ENCODE results near the gene MMP12. TPM values are rescaled to one million over a fixed set of nuclear protein-coding genes. Genes with fewer than 3 reads are reported as not detected.
"Not testable (repeated sequence)": the region's sequence is repeated elsewhere in the genome, so short reads cannot be mapped to it uniquely, and the experiment has no call there.

The MMP12 gene
- total RNA-seq, 4 donors from 2014 or later = not detected

GRCh38 chr11:102878595-102878994, 3.8 kb upstream of the MMP12 start:
- no peaks in the 10 kb centered on the region for H3K4me1 ChIP-seq
- TF ChIP-seq CTCF (IDR thresholded peaks at IDR 0.05) = no peak
- TF ChIP-seq POLR2AphosphoS5 (IDR thresholded peaks at IDR 0.05) = no peak
- TF ChIP-seq POLR2A (IDR thresholded peaks at IDR 0.05) = no peak
- TF ChIP-seq EP300 (IDR thresholded peaks at IDR 0.05) = no peak
- H3K27ac ChIP-seq = no peak overlapping the region
- no peak for ATAC-seq
- no peaks in the 10 kb centered on the region for H3K9me3 ChIP-seq
- WGBS, 2 donors (ENCODE audit: low coverage in 1 of 2) = 89% methylated on average over 1 of the region's 2 CpGs; no CpG with 5 or more reads in 1 of the 2 donors
- no peaks in the 10 kb centered on the region for H3K27me3 ChIP-seq
- no peak overlapping the region for H3K4me3 ChIP-seq
- no peaks in the 10 kb centered on the region for H3K36me3 ChIP-seq

GRCh38 chr11:102869354-102869964, 5.3 kb downstream of the MMP12 start:
- H3K27ac ChIP-seq, H3K4me1 ChIP-seq, H3K9me3 ChIP-seq, H3K27me3 ChIP-seq, ATAC-seq, H3K4me3 ChIP-seq, H3K36me3 ChIP-seq: not testable (repeated sequence)
- 90 to 95% methylated on average over 3 to 4 of the region's 8 CpGs for WGBS, 2 donors (ENCODE audit: low coverage in 1 of 2)

GRCh38 chr11:102868339-102868738, 6.4 kb downstream of the MMP12 start:
- no peak for TF ChIP-seq POLR2AphosphoS5 (IDR thresholded peaks at IDR 0.05)
- no peak for TF ChIP-seq CTCF (IDR thresholded peaks at IDR 0.05)
- no peak for TF ChIP-seq POLR2A (IDR thresholded peaks at IDR 0.05)
- no peak for TF ChIP-seq EP300 (IDR thresholded peaks at IDR 0.05)
- Histone ChIP-seq H3K36me3 (no peaks in the 10 kb centered on the region), H3K9me3 (no peaks in the 10 kb centered on the region), H3K27ac (no peak overlapping the region), H3K4me3 (no peak overlapping the region), H3K4me1 (peaks cover 0 to 11% (median 0%) of the 10 kb centered on the region in 3 donors), H3K27me3 (no peaks in the 10 kb centered on the region)
- 20 to 36% methylated on average over 3 of the region's 3 CpGs for WGBS, 2 donors (ENCODE audit: low coverage in 1 of 2)
- ATAC-seq = no peak

GRCh38 chr11:102864724-102865123, 10.1 kb downstream of the MMP12 start:
- H3K27me3 ChIP-seq = no peaks in the 10 kb centered on the region
- no peak for TF ChIP-seq POLR2A (IDR thresholded peaks at IDR 0.05)
- no peak for TF ChIP-seq POLR2AphosphoS5 (IDR thresholded peaks at IDR 0.05)
- no peak for TF ChIP-seq EP300 (IDR thresholded peaks at IDR 0.05)
- TF ChIP-seq CTCF (IDR thresholded peaks at IDR 0.05) = no peak
- no peaks in the 10 kb centered on the region for H3K36me3 ChIP-seq
- H3K4me3 ChIP-seq = no peak overlapping the region
- no peak overlapping the region for H3K27ac ChIP-seq
- whole genome bisulfite sequencing, 2 donors (ENCODE audit: low coverage in 1 of 2) = 50 to 67% methylated on average over 1 of the region's 1 CpG
- peaks cover 0 to 11% (median 0%) of the 10 kb centered on the region in 3 donors for H3K4me1 ChIP-seq
- ATAC-seq = no peak
- H3K9me3 ChIP-seq = no peaks in the 10 kb centered on the region

- WGBS, 2 donors (ENCODE audit: low coverage in 1 of 2) = 78 to 100% methylated on average over 1 to 2 of the region's 2 CpGs
- Histone ChIP-seq H3K4me3 (no peak overlapping the region), H3K9me3 (no peaks in the 10 kb centered on the region), H3K27me3 (no peaks in the 10 kb centered on the region), H3K36me3 (no peaks in the 10 kb centered on the region), H3K27ac (no peak overlapping the region), H3K4me1 (no peaks in the 10 kb centered on the region)
- no peak for TF ChIP-seq CTCF (IDR thresholded peaks at IDR 0.05)
- no peak for TF ChIP-seq POLR2A (IDR thresholded peaks at IDR 0.05)
- TF ChIP-seq POLR2AphosphoS5 (IDR thresholded peaks at IDR 0.05) = no peak
- no peak for TF ChIP-seq EP300 (IDR thresholded peaks at IDR 0.05)
- no peak for ATAC-seq
Observed at GRCh38 chr11:102853956-102854355, 20.8 kb downstream of the MMP12 start.
